ENCODE results near the gene PTPRD.
A peak's percentile ranks its signal among the peaks of the same experiment; 100 is the strongest.
"Not testable (repeated sequence)": the region's sequence is repeated elsewhere in the genome, so short reads cannot be mapped to it uniquely, and the experiment has no call there.

The PTPRD gene

DNA sequence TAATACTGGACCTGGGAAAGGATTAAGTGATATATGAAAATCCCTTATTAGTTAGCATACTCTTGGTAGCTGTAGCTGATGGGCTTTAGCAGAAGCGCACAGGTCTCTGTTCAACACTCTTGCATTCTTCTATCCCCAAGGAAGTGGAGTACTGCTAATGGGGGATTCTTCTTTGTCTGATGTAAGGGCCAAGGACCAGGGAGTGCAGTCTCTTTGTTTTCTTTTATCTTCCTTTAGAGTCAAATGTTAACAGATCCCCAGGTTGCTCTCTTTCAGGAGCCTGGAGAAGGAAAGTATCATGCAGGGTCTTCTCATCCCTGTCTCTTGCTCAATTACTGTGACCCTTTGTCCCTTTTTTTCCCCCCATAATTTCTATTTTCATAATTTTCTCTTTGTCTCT is 1666.3 kb downstream of the PTPRD start:
- DNase-seq, result no peak

DNA sequence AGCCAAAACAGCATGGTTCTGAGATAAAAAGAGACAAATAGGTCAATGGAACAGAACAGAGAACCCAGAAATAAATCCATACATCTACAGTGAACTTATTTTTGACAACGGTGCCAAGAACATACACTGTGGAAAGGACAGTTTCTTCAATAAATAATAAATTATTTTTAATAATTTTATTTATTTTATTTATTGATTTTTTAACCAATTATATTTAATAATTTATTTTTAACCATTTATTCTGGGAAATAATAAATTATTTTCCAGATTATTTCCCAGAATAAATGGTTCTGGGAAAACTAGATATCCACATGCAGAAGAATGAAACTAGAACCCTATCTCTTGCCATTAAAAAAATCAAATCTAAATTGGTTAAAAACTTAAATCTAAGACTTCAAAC is 1669.4 kb downstream of the PTPRD start:
- DNase-seq, result no peak

DNA sequence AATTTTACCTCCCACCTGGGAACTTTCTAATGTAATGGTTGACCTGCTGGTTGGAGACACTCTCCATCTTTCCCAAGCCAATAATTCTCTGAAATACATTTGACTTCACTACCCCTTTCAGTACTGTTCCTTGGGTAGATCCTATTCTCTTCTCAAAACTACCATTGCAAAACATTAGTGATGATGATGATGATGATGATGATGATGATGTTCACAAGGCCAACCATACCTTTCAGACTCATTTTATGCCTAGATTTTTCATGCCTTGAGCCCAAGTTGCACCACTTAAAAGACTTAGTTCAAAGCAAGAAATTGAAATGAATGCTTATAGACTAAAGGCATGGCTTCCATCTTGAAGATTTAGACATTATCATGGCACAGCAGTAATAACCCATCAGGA is 1672.2 kb downstream of the PTPRD start:
- DNase-seq, result no peak

DNA sequence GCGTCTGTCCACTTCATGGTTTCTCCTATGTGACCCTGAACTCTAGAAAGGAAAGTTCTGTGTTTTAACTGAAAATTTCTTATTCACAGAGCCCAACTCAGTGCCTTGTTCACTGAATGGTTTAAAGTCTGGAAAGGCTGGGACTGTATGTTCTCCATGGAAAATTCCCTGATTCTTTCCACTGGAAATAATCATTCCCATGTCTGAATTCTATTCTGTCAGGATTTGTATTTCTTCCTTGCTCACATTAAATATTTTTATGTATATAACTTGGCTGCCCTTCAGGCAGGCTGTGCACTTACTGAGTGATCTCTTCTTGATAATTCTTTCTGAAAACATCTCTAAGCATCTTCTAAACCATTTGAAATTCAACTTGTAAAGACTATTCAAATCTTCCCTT is 1686.3 kb downstream of the PTPRD start:
- DNase-seq, result no peak

DNA sequence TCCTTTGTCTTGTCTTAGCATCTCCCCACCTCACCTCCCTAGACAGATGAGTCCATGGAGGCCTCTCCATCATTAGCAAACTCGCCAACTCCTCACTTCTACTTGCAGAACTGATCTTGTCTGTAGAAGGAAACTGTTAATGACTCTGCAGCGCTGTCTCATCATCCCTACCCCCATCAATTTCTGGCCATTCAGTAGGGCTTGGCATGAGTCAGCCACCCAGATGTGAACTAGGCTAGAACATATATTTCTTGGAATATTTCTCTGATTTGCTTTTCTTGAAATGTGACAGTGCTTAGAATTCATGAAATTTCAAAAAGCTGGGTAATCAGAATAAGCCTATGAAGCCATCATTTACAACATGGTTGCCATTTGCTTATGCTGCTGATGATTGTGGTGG is 1688.2 kb downstream of the PTPRD start:
- no peak for DNase-seq

DNA sequence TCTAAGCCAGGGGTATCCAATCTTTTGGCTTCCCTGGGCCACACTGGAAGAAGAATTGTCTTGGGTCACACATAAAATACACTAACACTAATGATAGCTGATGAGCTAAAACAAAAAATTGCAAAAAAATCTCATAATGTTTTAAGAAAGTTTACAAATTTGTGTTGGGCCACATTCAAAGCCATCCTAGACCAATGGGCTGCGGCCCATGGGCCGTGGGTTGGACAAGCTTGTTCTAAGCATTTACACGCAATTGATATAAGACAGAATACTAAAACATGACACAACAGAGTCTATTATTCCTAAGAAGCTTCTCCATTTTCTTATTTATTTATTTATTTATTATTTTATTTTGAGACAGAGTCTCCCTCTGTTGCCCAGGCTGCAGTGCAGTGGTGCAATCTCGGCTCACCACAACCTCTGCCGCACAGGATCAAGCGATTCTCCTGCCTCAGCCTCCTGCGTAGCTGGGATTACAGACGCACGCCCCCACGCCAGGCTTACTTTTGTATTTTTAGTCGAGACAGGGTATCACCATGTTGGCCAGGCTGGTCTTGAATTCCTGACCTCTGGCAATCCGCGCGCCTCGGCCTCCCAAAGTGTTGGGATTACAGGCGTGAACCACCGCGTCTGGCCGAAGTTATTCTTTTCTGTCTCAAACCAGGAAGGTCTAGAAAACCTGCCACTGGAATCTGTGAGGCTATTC is 1692.2 kb downstream of the PTPRD start:
- not testable (repeated sequence) for DNase-seq

DNA sequence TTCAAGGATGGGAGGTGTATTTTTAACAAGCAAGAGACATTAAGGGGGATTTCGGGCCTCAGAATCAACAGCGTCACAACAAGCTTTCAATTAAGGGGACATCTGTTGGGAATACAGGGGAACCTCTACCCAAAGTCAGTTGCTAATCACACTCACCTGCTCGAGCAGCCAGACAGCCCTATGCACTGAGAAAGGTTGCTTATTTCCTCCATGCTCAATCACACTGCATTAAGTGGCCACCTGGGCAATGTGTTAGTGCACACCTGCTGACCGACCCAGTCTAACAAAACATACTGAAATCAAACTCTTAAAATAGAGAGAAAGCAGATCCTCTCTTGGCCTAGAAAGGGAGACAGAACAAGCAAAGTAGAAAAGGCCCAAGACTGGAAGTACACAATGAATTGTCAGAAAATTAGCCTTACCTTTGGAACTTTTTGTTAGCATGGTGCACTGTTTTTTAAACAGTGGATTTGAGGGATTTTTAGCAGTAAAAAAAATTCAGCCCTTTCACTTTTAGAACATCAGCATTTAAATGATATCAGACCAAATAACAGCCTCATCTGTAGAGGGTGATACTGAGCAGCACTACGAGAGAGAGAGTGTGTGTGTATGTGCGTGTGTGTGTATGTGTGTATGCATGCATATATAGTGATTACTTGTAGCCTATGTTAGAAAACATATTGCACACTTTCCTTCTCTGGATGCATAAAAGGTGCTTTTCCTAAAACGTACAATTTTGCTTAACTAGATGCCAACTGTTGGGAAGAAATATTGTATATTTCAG is 1694.7 kb downstream of the PTPRD start:
- no peak for DNase-seq

DNA sequence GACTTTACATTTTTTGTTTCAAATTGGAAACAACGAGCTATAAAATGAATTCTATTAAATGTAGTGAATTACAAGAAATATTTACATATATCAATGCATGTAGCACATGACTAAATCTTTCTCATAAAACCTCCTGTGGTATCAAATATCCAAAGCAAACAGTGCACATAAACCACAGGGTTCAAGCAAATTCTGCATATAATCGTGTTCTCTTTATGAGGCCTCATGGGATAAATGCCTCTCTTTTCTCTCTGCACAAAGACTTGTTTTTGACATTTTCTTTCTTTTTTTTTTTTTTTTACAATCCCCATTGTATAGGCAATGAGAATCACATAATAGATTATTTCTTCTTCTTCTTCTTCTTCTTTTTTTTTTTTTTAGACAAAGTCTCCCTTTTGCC is 1696.0 kb downstream of the PTPRD start:
- no peak for DNase-seq

DNA sequence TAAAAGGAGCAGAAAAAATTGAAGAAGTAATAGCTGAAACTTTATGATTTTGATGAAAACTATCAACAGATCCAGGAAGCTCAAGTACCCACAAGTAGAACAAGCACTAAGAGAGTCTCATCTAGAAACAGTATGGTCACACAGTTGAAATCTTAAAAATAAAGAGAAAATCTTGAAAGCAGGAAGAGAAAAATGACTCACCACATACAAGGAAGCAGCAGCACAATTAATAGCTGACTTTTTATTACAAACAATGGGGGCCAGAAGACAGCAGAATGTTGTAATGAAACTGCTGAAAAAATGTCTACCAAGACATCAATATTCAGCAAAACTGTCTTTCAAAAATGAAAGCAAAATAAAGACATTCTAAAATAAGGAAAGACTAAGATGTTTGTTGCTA is 1704.9 kb downstream of the PTPRD start:
- DNase-seq, result no peak

DNA sequence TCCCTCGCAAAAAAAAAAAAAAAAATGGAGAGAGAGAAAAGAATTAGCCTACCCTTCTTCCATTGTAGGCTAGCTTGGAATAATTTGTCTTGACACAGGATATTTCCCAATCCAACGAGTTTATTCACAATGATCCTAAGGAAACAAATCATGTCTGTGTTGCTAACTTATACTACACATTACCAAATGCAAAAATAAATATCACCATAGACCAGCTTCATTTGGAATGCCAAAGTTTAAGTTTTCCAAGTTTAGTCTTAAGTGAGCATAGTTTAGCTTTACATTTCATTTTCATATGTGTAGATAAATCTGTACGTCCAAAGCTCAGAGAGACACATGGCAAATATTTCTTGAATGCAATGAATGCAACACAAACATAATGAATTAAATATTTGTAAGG is 1707.1 kb downstream of the PTPRD start:
- DNase-seq, result no peak

DNA sequence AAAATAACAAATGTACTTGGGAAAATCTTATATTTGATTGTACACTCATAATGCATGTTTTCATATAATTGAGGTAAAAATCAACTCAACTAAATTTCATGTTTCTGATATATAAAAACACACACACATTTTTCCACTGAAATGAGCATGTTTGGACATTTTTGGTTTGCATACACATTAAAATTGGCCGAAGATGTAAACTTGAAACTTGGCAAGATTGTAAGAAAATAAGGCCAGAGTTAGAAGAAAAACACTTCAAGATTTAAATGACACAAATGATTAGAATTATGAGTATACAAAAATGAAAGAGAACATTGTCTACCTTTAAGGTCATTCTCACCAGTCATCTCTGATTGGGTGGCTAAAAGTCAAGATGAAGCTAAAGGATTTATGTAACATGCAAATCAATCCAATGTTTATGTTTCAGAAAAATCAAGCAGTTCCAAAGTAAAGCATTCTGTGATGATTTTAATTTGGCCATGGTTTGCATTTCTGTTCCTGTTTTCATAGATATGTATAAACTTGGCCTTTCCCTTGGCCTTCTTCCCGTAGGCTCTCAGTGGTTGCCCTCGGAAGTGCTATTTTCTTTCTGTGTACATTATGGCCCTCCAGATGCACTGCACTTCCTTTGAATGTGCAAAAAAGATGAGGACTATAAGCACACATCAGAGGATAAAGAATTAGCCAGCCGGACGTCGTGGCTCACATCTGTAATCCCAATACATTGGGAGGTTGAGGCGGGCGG is 1707.9 kb downstream of the PTPRD start:
- DNase-seq, result no peak

DNA sequence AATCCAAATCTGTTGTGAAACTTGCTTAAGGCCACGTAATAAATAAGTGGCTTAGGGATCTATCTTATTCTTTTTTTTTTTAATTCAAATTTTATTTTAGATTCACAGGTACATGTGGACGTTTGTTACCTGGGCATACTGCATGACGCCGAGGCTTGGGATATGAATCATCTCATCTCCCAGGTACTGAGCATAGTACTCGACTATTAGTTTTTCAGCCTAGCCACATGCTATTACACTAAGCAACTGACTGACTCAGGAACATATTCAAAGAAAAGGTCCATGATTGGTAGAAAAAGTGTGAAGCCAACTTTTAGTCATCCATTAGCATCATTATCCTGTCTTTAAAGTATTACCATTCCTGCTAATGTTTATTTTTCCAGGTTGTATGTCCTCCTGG is 1709.7 kb downstream of the PTPRD start:
- no peak for DNase-seq

DNA sequence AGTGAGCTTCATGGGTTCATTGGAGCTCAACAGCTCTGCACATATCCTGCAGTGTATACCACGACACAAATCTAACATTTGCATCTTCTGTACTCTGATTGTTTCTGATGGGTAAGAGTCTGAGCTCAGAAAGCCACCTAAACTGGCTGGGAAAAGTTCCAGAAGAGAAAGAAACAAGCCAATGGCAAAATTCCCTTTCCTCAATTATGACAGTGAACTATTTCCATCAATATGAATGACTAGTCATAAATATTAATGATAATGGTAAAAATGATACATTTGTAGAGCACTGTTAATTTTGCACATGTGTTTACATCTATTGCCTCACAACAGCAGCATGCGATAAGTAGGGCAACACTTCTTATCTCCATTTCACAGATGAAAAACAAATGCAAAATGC is 1711.7 kb downstream of the PTPRD start:
- DNase-seq, result no peak

DNA sequence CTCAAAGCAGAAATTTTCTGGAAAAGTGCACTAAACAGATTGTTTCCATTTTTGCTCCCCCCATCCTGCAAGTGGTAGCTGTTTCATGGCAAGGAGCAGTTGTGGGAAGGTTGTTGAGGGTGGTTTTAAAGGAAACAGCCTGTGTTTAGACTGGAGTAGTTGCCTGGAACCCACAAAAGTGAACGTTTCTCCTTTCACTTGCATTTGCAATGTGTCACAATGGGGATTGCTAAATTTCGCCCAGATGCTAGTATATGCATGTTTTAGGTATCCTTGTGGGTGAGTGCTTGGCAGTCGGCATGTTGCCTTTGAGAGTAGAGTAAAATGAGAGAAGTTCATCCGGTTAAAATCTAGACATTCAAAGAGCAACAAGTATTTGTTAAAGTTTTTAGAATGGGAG is 1713.3 kb downstream of the PTPRD start:
- DNase-seq, result no peak

DNA sequence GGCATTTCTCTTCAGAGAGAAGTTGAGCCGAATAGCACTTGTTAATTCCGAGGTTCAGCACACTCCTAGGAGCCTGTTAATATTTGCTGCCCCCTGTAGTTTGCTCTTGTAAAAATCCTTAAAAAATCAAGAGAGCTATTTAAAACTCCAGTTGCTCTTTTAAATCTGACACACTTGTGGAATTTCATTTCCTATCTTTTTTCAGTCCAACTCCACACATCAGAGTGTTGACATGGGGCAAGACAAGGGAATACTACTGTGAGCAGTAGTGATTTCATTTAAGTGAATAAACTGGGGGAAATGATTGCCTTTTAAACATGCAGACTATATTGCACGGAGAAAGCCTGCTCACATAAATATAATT is 1717.0 kb downstream of the PTPRD start:
- peak; percentile 34 for DNase-seq

DNA sequence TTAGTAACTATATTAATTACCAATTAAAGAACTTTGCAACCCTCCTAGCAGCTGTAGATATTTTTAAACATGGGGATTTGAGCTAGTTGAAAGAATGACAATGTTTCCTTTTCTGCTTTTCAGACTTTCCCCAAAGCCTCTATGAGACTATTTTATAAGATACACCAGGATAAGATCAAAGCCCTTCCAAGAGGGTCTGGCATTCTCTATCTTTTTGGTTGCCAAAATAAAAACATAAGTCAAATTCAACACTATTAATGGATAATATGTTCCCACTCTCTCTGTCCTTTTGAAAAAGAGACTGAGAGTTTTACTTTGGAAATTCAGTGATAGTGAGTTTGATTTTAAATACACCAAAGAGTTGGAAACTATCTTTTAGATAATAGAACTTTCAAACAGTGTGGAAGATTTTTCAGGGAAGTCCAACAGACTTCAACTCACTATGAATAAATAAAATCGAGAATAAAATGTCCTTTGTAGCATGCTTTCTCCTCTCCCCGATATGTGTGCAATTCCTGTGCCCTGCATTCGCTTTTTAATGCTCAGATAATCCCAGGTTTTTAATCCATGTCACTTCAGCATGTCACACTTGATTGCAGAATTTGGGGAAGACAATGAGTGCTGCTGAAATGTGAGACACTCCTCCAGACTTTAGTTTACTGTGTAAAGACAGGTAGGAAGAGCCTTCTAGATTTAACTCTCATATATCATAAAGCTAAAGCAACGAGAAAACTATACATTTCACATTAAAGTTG is 1717.5 kb downstream of the PTPRD start:
- DNase-seq, result no peak

DNA sequence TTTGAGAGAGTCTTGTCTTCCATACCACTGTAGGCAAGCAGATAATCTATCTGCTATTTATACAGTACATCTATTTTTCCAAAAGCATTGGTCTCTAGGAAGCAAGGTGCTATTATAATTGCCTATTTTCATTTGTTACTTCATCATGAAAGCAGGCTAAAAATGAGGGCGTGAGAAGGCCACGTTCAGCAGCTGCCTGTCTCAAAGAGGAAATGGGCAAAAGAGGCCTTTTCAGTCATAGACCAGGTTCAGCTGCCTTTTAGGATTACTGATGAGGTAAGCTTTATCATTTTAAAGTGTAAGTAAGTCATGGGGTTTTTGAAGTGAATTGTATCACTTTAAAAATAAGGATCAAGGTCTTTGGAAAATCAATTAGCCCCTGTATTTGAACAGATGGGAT is 1722.1 kb downstream of the PTPRD start:
- DNase-seq, result no peak

DNA sequence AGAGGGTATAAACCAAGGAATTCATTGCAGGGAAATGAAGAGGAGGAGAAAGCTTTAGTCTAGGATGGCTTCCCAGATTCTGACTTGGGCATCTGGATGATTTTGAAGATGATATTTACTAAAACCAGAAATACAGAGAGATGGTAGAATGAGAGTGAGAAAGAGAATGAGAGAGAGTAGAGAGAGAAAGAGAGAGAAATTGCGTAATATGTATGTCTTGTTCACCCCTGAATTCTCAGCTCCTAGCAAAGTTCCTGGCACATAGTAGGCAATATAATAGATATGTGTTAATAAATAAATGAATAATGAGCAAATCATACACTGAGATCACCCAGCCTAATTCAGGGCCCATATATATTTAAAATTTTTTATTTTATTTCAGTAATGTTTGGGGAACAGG is 1723.7 kb downstream of the PTPRD start:
- DNase-seq, result no peak

DNA sequence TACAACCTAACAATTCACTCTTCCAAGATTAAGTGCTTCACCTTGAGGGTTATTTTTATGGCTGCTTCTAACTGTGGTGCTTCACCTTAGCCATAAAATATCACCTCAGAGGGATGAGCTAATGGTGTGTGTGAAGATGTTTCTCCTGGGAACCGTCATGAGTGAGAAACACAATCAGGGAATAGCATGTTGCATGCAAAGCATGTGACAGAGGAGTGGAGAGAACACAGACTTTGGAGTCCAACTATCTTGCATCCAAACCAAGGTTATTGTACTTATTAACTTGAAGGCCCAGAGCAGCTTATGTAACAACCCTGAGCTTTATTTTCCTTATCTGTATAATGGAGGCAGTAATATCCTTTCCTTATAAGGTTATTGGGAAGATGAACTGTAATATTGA is 1724.2 kb downstream of the PTPRD start:
- DNase-seq, result no peak

DNA sequence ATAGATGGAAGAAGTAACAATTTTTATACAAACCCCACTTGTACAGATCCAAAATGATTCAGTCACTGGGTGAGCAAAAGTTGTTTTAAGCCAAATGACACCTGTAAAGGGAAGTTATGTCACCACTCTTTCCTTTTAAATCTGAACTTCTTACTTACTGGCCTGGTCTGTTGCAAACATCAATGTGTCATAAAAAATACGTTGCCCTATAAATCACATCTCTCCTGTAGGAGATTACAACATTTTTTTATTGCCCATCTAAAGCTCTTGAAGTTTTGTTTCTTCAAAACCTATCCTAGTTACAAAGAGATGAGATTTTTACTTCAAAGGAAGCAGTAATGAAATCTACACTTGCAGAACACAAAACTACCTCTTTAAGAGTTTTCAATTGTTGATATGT is 1725.4 kb downstream of the PTPRD start:
- DNase-seq, result no peak

DNA sequence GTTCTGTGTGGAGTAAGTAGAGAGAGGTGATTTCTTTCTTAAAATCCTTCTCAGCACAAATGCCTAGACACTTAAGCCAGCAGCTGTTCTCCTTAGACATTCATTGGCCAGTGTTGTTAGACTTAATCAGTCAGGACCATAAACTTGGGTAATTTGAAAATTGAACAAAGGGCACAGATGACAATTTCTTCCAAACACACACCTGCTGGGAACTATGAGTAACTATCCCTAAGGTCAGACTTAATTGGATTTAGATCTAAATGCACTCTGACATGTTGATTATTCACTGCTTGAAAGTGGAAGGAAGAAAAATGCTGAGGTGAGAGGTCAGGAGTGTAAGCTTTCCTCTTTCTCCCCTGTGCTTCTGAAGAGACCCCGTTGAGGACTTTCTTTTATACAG is 1729.5 kb downstream of the PTPRD start:
- no peak for DNase-seq

DNA sequence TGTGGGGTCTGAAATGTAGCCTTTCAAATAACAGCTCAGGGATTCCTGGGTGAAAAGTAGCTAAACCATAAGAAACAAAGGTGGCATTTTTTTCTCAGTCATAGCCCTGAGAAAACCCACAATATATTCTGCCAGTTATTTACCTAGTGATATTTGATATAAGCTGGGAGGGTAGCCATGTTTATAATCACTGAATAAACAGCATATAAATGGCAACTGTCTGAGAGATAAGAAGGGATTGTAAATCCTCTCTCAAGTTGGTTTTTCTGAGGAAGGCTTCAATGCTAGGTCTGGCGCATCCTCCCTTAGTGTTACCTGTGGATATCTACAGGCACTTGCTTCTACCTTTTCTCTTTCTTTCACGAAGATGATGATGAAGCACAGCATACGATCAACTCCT is 1732.7 kb downstream of the PTPRD start:
- DNase-seq, result no peak

DNA sequence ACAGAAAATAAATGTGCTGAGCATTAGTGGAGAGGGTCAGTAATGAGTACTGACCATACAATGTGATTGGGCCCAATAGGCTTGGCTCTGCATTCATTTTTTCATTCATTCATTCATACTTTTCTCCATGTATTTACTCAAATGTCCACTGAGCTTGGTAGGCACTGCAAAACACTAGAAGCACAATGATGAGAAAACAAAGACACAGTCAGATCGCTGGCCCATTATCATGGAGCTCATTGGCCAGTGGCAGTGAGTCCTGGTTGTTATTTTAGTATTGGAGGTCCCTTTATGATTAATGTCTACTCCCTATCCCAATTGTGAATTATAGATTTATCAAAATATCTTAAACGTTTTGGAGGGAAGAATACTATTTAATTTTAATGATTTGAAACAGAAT is 1733.5 kb downstream of the PTPRD start:
- DNase-seq, result no peak
